HG02623 (cell line): Measurements from ENCODE around the gene CSF2RB.
A peak's percentile ranks its signal among the peaks of the same experiment; 100 is the strongest.

Experiments used
- ATAC-seq: cut with Tn5 transposase; IDR thresholded peaks from one replicate; pipeline ENCODE4 v1.9.1; 2021; ENCODE audit warnings: moderate library complexity; ENCODE audit not compliant: unreplicated experiment

Gene CSF2RB

DNA sequence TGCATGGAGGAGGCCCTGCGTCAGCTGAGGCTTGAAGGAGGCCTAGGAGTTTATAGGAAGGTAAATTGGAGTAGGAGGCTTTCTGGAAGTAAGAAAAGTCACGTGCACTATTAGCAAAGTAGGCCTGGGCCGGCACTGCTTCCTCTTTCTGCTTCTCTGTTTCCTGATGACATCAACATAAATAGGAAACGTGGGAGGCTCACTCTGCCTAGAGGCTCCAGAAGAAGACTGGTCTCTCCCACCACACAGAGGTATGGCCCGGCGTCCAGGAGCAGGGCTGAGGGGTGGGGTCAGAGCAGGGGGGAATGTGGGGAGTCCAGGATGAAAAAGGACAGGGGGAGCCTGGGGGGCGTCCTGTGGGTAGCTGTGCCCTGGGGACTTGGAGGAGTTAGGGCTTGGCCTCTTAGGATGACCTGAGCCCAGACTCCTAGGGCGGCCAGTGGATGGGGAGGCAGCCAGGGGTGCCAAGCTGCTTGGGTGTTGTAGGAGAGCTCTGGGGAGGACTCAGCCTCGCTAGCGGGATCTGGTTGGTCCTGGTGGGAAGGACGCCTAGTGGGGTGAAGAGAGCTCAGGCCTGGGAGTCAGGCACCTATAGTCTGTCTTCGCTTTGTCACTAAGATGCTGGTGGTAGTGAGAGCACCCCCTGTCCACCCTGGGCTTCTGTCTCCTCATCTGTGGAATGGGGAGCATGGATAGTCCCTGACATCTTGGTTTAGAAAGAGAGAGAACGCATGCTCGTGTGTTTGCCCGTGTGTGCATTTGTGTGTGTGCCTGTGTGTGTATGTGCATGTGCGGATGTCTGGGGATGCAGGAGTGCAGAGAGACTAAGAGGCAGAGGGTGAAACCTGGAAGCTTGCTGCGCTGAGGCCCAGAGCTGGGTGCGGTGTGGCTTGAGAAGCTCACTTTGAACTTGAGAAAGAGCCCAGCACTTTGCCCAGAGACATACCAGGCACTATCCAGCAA lies at the start of gene CSF2RB:
Gene CSF2RB, plus strand, starts transcription at position 202 of the 963 bp plus-strand sequence. CDS start 8,580 bp downstream, outside the sequence.
- no peak for ATAC-seq

DNA sequence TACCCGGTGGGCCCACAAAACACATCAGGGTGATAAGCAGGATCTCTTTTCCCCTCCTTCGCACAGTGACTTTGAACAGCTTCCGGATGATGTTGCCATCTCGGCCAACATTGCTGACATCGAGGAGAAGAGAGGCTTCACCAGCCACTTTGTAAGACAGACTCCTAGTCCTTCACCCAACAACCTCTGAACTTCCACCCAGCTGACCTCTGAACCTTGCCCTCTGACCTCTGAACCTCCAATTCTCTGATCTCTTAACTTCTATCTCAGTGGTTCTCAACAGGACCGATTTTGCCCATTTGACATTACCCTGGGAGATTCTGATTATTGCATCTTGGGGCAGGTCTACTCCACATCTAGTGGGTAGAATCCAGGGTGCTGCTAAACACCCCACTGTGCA lies 49.4 kb upstream of the CSF2RB start:
- ATAC-seq, result no peak

DNA sequence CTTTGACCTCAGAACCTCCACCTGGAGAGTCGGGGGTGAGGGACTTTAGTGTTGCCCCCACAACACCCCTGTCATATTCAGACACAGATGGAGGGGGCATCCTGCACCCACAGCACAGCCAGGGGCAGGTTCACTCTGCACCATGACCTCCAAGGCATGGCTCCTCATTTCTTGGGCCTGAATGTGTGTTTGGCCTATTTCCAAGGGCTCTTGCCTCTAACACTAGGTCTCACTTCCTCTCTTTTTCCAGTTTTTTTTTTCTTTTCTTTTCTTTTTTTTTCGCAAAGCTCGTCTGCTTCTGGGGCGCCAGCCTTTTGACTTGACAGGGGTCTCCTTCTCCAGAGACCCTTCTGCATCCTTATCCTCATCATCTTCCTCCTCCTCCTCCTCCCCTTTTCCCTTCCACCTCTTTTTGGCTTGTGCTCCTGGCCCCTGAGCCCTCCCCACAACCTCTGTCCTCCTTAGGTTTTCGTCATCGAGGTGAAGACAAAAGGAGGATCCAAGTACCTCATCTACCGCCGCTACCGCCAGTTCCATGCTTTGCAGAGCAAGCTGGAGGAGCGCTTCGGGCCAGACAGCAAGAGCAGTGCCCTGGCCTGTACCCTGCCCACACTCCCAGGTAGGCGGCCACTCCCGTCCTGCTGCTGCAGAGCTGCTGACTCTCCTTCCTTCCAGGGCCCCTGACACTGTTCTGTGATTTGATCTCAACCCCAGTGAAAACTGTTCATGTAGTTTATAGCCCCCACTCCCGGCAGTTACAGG lies 48.8 kb upstream of the CSF2RB start:
- ATAC-seq, result no peak

DNA sequence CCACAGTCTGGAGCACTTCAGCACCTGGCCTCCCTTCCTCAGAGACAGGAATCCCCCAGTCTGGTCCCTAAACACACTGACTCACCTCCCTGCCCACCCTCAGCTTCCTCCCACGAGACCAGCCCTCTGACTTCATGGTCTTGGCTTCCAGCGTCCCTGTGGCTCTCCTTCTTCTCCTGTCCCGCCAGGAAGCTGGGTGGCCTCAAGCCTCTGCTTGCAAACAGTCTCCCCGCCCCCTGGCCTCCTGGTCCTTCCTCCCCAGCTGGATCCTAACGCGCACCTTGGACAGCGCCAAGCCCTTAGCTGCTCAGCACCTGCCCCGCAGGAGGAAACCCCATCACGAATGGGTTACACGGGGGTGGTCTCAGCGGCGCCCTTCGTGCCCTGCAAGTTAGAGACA lies 48.1 kb upstream of the CSF2RB start:
- no peak for ATAC-seq

DNA sequence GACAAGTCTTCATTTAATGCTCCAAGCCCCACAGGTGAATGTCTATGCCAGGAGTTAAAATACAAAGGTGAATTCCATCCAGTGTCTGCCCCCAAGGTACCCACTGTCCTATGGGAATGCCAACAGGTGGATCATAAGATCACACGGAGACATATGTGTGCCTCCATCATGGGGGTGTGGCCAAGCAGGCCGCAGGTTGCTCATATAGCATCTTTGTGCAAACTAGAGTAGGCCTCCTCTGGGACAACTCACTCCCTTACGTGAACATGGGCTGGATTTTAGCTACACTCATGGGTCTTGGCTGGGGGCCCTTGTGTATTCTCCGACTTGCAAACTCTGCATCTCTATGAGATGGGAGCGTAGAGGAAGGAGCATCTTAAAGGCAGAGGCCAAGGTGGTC lies 45.7 kb upstream of the CSF2RB start:
- ATAC-seq, result no peak

DNA sequence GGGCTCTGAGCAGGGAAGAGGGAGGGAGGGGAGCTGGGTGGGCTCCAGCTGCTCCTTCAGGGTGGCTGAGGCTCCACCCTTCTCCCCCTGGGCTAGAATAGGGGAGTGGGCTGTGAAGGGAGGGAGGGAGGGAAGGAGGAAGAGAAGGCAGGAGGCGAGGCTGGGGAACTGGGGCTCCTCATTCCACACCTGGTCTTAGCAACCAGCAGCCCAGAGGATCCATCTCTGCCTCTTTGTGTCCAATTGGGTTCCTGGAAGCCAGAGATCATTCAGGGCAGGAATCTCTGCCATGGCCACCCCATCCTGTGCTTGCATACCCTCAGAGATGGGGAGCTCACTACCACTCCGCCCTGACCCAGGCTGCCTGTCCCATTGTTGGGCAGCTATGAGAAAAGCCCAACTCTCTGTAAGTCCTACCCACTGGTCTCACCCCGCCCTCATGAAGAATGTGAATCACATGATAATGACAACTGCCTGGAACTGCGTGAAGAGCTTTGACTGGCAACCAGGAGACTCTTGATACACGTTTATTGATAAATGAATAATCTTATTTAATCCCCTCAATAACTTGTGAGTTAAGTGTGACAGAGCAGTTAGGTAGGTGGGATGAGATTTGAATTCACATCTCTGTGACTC lies 44.8 kb upstream of the CSF2RB start:
- no peak for ATAC-seq

DNA sequence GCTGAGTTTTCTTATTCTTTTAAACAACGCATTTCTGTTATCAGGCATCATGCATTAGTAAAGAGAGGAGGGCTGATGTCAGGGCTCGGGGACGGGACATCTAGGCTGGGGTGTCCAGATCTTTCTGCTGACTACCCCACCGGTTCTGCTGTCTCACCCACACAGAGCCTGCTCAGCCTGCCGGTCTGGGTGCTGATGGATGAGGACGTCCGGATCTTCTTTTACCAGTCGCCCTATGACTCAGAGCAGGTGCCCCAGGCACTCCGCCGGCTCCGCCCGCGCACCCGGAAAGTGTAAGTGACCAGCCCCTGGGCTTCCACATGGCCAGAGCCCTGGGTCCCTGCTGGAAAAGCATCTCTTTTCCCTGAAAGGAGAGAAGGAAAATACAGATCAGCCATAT lies 43.2 kb upstream of the CSF2RB start:
- no peak for ATAC-seq

DNA sequence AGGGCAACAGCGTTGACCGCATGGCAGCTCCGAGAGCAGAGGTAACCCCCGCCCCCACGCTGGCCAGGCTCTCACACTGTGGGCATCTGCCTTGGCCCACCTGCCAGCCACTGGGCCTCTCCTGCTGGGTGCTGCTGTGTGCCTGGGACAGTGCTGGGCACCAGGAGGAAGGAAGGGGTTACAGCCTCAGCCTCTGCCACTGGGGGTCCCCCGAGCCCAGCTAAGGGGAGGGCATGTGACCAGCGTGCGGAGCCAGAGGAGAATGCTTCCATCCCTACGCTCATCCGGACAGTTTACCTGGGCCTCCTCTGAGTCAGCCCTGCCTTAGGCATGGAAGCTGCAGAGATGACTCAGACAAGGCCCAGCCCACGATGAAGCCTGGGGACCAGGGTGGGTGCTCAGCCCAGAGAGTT lies 41.8 kb upstream of the CSF2RB start:
- ATAC-seq, result no peak

DNA sequence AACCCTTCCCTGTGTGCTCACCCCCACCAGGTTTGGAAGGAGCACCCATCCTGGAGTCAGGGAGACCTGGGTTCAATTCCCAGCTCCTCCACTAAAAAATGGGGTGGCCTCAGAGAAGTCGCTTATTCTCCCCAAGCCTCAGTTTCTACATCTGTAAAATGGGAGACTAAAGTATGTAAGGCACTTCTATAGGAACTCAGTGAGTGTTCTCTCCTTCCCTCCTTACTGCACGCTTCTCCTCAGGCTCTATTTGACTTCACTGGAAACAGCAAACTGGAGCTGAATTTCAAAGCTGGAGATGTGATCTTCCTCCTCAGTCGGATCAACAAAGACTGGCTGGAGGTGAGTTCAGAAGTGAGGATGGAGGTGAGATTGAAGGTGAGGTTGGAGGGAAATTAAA lies 41.3 kb upstream of the CSF2RB start:
- ATAC-seq, result no peak

DNA sequence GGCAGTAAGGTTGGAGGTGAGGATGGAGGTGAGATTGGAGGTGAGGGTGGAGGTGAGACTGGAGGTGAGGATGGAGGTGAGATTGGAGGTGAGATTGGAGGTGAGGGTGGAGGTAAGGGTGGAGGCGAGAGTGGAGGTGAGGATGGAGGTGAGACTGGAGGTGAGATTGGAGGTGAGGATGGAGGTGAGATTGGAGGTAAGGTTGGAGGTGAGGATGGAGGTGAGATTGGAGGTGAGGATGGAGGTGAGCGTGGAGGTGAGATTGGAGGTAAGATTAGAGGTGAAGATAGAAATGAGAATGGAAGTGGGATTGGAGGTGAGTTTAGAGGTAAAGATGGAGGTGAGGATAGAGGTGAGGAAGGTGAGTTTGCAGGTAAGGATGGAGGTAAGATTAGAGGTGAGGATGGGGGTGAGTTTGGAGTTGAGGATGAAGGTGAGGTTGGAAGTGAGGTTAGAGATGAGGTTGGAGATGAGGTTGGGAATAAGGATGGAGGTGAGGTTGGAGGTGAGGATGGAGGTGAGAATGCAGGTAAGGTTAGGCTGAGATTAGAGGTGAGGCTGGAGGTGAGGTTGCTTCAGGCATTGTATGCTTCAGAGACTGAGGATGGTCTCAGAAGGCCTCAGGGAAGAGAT lies 40.4 kb upstream of the CSF2RB start:
- ATAC-seq, result no peak

DNA sequence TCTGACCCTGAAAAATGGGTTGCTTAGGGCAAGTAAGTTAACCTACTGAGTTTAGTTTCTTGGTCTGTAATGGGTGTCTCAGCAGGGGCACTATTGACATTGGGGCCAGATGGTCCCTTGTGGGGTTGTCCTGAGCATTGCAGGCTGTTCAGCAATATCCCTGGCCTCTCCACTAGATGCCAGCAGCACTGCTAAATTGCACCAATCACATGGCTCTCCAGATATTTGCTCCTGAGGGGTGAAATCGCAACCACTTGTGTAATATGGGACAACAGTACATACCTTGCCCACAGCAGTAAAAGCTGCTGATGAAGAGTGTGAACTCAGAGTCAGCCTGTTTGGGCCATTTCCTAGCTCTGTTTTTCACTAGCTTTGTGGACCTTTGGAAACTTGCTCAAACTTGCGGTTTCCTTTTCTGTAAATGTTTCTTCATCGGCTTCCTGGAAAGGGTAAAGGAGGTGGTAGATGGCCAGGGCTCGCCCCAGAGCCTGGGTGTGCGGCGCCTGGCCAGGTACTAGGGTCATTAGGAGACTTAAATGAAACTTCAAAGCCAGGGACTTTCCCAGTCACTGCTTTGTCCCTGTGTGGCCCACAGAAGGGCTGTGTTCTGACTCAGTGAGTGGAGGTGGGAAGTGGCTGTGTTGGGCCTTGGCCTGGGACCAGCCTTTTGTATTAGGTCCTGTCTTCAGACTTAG lies 39.7 kb upstream of the CSF2RB start:
- peak; percentile 73 for ATAC-seq

DNA sequence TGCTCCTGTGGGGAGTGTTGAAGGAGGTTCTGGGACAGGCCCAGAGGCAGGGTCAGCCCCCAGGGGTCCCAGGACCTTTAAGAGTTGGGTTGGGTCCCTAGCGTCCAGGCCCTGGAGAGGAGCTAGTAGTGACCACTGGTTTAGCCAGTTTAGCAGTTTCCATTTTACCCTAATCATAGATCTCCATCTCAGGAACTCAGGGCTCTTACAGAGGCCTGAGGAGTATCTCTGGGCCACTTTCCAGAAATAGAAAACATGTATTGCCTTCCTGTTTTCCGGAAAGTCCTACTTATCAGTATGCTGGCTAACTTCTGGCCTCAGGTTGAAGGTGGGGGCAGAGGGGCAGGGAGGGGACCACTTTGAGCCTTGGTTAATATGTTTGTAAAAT lies 39.1 kb upstream of the CSF2RB start:
- no peak for ATAC-seq

DNA sequence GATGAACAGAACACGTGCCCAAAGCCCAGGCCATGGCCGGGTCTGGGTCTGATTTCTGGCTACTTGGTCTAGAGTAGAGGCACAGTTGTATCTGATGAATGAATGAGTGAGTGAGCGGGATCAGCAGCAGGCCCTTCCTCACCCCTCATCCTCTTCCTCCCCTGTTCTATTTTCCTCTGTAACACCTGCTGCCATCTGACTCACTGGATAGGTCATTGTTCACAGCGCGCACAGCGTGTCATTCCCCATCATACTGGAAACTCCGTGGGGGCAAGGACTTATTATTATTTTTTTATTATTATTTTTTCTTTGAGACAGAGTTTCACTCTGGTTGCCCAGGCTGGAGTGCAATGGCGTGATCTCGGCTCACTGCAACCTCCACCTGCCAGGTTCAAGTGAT lies 38.7 kb upstream of the CSF2RB start:
- ATAC-seq, result no peak

DNA sequence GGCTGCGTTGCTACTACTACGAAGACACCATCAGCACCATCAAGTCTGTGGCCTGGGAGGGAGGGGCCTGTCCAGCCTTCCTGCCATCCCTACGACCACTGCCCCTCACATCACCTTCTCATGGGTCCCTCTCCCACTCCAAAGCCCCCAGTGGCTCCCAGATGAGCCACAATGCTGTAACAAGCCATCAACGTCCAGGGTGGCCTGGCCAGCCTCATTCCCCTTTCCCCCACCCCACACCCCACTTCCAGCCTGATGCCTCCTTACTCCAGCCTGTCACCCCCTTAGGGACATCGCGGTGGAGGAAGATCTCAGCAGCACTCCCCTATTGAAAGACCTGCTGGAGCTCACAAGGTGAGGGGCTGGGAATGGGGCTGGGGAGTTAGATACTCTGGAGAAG lies 37.7 kb upstream of the CSF2RB start:
- ATAC-seq, result no peak

DNA sequence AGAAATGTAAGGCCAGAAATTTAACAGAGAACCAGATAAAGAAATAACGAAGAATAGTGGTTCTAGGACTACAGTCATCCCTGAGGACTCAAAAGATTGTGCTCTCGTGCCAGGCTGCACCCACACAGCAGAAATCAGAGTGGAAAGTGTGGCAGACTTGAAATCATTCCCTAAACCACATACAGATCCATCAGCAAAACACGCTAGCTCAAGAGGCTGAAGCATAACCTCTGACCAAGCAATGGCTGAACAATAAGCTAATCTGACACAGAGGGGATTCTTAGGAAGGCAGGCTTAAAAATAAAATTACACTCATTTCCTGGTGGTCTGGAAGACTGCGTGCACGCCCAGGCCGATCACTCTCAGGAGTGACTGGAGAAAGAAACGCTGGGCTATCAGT lies 33.7 kb upstream of the CSF2RB start:
- ATAC-seq, result no peak

DNA sequence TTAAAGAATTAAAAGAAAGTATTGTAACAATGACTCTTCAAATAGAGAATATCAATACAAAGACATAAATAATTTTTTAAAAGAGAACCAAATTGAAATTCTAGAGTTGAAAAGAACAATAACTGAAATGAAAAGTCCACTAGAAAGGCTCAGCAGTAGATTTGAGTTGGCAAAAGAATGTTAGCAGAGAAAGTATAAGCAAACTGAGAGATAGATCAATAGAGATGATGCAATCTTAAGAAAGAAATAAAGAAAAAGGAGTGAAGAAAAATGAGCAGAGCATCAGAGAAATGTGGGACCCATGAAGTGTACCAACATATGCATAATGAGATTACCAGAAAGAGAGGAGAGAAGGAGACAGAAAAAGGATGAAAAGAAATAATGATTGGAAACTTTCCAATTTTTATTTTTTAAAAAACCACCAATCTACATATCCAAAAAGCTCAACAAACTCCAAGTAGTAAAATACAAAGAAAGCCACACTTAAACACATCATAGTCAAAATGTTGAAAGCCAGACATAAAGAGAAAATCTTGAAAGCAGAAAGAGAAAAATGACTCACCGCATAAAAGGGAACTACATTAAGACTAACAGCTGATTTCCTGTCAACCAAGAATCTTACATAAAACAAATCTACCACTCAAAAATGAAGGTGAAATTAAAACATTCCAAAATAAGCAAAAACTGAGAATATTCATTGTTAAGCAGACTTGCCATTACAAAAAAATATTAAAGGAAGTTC lies 31.8 kb upstream of the CSF2RB start:
- no peak for ATAC-seq

DNA sequence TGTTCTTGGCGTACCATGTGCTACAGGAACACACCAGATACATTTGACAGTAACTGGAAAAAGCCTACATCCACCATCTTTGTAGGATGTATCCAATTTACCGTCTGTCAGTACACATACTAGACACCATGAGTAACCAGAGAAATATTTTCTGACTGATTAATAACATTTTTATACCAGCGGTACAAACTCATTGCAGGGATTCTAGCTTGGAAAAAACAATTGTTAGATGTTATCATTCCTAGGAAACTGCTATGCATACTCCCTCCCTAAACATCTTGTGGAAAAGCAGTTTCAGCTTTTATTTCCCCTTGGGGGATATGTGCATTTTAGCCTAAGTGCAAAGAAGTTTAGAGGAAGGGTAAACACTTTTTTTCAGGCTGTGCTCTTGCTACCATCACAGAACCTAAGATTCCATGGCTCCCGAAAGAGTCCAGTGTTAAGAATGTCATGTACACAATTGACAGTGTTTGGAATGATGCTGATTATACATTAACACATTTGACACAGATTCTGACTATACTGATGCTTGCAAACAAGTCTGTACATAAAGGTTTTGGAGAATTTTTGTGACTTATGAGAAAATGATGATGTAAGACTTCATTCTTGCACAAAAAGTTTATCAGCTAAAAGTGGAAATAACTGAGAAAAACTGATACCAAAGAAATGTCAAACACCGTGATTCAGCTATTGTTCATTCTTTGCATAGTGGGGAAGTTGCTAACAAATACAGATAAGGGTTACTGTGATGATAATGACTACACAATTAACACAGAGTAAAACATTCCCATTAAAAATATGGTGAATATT lies 28.9 kb upstream of the CSF2RB start:
- ATAC-seq, result no peak

DNA sequence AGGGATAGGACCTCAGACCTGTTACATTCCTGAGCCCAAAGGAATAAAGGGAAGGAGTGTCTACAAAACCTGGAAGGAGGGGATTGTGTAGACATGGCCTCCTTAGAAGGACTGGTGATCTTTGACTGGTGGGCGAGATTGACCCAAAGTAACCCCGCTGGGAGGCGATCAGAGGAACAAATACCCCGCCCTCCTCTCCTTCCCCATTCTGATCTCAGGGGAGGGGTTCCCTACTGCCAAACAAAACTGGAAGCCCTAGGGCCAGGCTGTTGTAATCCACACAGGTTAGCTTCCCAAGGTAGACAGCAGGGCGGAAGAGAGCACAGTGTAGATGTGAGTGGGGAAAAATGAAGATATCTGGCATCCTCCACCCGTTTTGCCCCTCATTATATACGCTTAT lies 28.0 kb upstream of the CSF2RB start:
- no peak for ATAC-seq

DNA sequence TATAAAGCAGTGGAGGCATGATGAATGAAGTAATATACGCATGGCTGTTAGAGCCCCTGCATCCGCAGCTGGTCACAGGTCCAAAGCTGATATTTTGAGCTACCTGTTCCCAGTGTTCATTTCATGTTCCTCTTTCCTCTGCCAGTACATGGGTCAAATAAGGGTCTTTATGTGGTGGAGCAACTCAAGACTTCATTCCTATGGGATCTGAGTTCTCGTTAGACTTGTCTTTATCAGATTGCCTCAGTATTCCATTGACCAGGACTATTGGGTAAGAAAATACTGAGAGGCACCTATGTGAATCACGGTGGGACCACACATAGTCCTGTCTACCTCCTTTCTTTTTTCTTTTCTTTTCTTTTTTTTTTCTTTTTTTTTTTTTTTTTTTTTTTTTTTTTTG lies 27.4 kb upstream of the CSF2RB start:
- ATAC-seq, result no peak
